ENCODE data around the gene CDC42SE2.
"Not testable (repeated sequence)": the region's sequence is repeated elsewhere in the genome, so short reads cannot be mapped to it uniquely, and the experiment has no call there.

The CDC42SE2 gene

GRCh38 chr5:131318455-131318854 lies 54.6 kb downstream of the CDC42SE2 start:
- no peak for DNase-seq (ENCODE audit: low spot score)

- DNase-seq (ENCODE audit: low spot score), result no peak
These were observed 57.2 kb downstream of the CDC42SE2 start for GRCh38 chr5:131321066-131321465.

- no peak for DNase-seq (ENCODE audit: low spot score)
These were observed 59.1 kb downstream of the CDC42SE2 start for GRCh38 chr5:131322926-131323325.

GRCh38 chr5:131323378-131323777 lies 59.5 kb downstream of the CDC42SE2 start:
- DNase-seq (ENCODE audit: low spot score), result no peak

GRCh38 chr5:131324303-131324702 lies 60.5 kb downstream of the CDC42SE2 start:
- no peak for DNase-seq (ENCODE audit: low spot score)

GRCh38 chr5:131328536-131329285 lies 64.9 kb downstream of the CDC42SE2 start:
- DNase-seq (ENCODE audit: low spot score), result peak; percentile 54

GRCh38 chr5:131329286-131329560 lies 65.4 kb downstream of the CDC42SE2 start:
- DNase-seq (ENCODE audit: low spot score), result no peak

GRCh38 chr5:131330031-131330430 lies 66.2 kb downstream of the CDC42SE2 start:
- no peak for DNase-seq (ENCODE audit: low spot score)

- DNase-seq (ENCODE audit: low spot score), result not testable (repeated sequence)
These were observed 71.9 kb downstream of the CDC42SE2 start for GRCh38 chr5:131335756-131336155.

GRCh38 chr5:131336801-131337200 lies 72.9 kb downstream of the CDC42SE2 start:
- not testable (repeated sequence) for DNase-seq (ENCODE audit: low spot score)

GRCh38 chr5:131337240-131338050 lies 73.6 kb downstream of the CDC42SE2 start:
- DNase-seq (ENCODE audit: low spot score), result not testable (repeated sequence)

GRCh38 chr5:131338051-131338453 lies 74.2 kb downstream of the CDC42SE2 start:
- DNase-seq (ENCODE audit: low spot score), result no peak

GRCh38 chr5:131344288-131344687 lies 80.4 kb downstream of the CDC42SE2 start:
- not testable (repeated sequence) for DNase-seq (ENCODE audit: low spot score)

GRCh38 chr5:131346204-131346603 lies 82.4 kb downstream of the CDC42SE2 start:
- not testable (repeated sequence) for DNase-seq (ENCODE audit: low spot score)

GRCh38 chr5:131353991-131354390 lies 90.1 kb downstream of the CDC42SE2 start:
- DNase-seq (ENCODE audit: low spot score), result no peak

- DNase-seq (ENCODE audit: low spot score), result no peak
These were observed 92.2 kb downstream of the CDC42SE2 start for GRCh38 chr5:131355971-131356528.

GRCh38 chr5:131356619-131357018 lies 92.8 kb downstream of the CDC42SE2 start:
- no peak for DNase-seq (ENCODE audit: low spot score)

GRCh38 chr5:131357739-131358561 lies 94.1 kb downstream of the CDC42SE2 start:
- DNase-seq (ENCODE audit: low spot score), result no peak

GRCh38 chr5:131361677-131362315 lies 97.9 kb downstream of the CDC42SE2 start:
- no peak for DNase-seq (ENCODE audit: low spot score)

GRCh38 chr5:131363811-131364506 lies 100.1 kb downstream of the CDC42SE2 start:
- no peak for DNase-seq (ENCODE audit: low spot score)

GRCh38 chr5:131364507-131365050 lies 100.7 kb downstream of the CDC42SE2 start:
- no peak for DNase-seq (ENCODE audit: low spot score)

Measured in LoVo (cell line).